K562 (cell line): ENCODE data around the gene AAK1. TPM values are rescaled to one million over a fixed set of nuclear protein-coding genes. Genes with fewer than 3 reads are reported as not detected.
A peak's percentile ranks its signal among the peaks of the same experiment; 100 is the strongest.

Experiments used
- ELF4 ChIP-seq: fragments of 450-650 bp; formaldehyde crosslinking; IDR thresholded peaks from 2 replicates; pipeline ENCODE4 v1.4.0; 2022; ENCODE audit warnings: missing genetic modification characterization
- NUFIP1 ChIP-seq: fragments of 450-650 bp; IDR thresholded peaks from 2 replicates; pipeline ENCODE4 v1.6.1; 2018; ENCODE audit not compliant: partially characterized antibody
- PML ChIP-seq: IDR thresholded peaks from 2 replicates; pipeline ENCODE4 v1.6.1; 2012; ENCODE audit warnings: low read length, inconsistent platforms
- STAG1 ChIP-seq: sonication (generic); formaldehyde crosslinking; IDR thresholded peaks from 2 replicates; pipeline ENCODE4 v1.5.0; 2020; ENCODE audit warnings: missing genetic modification reagents, borderline replicate concordance
- TRIM24 ChIP-seq, 2 experiments: fragments of 450-650 bp; IDR thresholded peaks; 2 replicates each; pipeline ENCODE4 v1.6.1; 2016
- ZNF197 ChIP-seq: fragments of 200-800 bp; sonication (Bioruptor generic); IDR thresholded peaks from 2 replicates; pipeline ENCODE4 v1.6.1; 2016; ENCODE audit warnings: low read depth, missing genetic modification characterization, missing compliant biosample characterization
- ZNF3 ChIP-seq: fragments of 250-450 bp; sonication (Bioruptor Pico); IDR thresholded peaks from 2 replicates; pipeline ENCODE4 v1.5.0; 2021; ENCODE audit warnings: mild to moderate bottlenecking, moderate library complexity
- ZNF407 ChIP-seq: fragments of 450-650 bp; IDR thresholded peaks from 2 replicates; pipeline ENCODE4 v1.6.1; 2016; ENCODE audit warnings: low read depth
- ZNF584 ChIP-seq: fragments of 200-800 bp; sonication (Bioruptor generic); IDR thresholded peaks from 2 replicates; pipeline ENCODE4 v1.6.1; 2016; ENCODE audit warnings: low read depth, mild to moderate bottlenecking, missing genetic modification characterization, missing compliant biosample characterization
- ZNF589 ChIP-seq: fragments of 200-800 bp; sonication (Bioruptor generic); IDR thresholded peaks from 2 replicates; pipeline ENCODE4 v1.6.1; 2016; ENCODE audit warnings: low read depth, missing genetic modification characterization, missing compliant biosample characterization
- polyA plus RNA-seq, 8 experiments: library from polyadenylated mRNA; depleted of rRNA in 4 of 8; stranded (reverse) in 5 of 8; unstranded in 3 of 8; fragments of >200 nt; fragmentation: Nextera tagmentation in 2 of 8; fragmentation: Illumina TruSeq in 1 of 8; extraction: Ambion mirVana in 2 of 8; extraction: Trizol in 1 of 8; gene quantifications; 2 replicates each; pipeline versions ENCODE4 v1.2.1 to v1.2.3, GENCODE V29; 2011 to 2014; ENCODE audit warnings: inconsistent platforms in 1 of 8, missing spikeins in 1 of 8
- total RNA-seq, 7 experiments: library from RNA; depleted of rRNA in 6 of 7; stranded (reverse); fragments of >200 nt in 6 of 7; fragmentation: Illumina TruSeq in 2 of 7; extraction: Trizol in 2 of 7; gene quantifications; 2 replicates each; pipeline versions ENCODE4 v1.2.1 to v1.2.3, GENCODE V29; 2011 to 2021; ENCODE audit warnings: low replicate concordance in 1 of 7
- TF ChIP-seq, protein P1 (sequence below), 2 experiments: fragments of 450-650 bp; IDR thresholded peaks; 2 replicates each; pipeline ENCODE4 v1.6.1; 2018; ENCODE audit warnings: mild to moderate bottlenecking in 2 of 2, low read depth in 1 of 2; ENCODE audit not compliant: partially characterized antibody in 2 of 2
- TF ChIP-seq, protein P2 (sequence below): fragments of 250-450 bp; sonication (Bioruptor Pico); IDR thresholded peaks from 2 replicates; pipeline ENCODE4 v1.4.0; 2020

The AAK1 gene
- total and polyA plus RNA-seq, 9 of the 15 experiments (the other 6 are each of a cell fraction or from before 2014, with no cell fraction given), result 0.89 to 17.1 (median 6.0) TPM

- TF ChIP-seq ZNF197 (0 out of 2 replicates have a peak, but pooled peaks have one; percentile 80), ZNF407 (no peak), NUFIP1 (no peak), PML (no peak), ZNF3 (CRISPR knock-in tag) (no peak), TRIM24 (IDR thresholded peaks at IDR 0.05) (peak in 1 of 2 experiments; percentile 69; a peak in 1 of 4 replicates), ZNF589 (CRISPR knock-in tag) (no peak), ZNF584 (CRISPR knock-in tag) (0 out of 2 replicates have a peak, but pooled peaks have one; percentile 46), ELF4 (CRISPR knock-in tag) (peak; percentile 97), STAG1 (no peak)
- TF ChIP-seq, protein P1, sequence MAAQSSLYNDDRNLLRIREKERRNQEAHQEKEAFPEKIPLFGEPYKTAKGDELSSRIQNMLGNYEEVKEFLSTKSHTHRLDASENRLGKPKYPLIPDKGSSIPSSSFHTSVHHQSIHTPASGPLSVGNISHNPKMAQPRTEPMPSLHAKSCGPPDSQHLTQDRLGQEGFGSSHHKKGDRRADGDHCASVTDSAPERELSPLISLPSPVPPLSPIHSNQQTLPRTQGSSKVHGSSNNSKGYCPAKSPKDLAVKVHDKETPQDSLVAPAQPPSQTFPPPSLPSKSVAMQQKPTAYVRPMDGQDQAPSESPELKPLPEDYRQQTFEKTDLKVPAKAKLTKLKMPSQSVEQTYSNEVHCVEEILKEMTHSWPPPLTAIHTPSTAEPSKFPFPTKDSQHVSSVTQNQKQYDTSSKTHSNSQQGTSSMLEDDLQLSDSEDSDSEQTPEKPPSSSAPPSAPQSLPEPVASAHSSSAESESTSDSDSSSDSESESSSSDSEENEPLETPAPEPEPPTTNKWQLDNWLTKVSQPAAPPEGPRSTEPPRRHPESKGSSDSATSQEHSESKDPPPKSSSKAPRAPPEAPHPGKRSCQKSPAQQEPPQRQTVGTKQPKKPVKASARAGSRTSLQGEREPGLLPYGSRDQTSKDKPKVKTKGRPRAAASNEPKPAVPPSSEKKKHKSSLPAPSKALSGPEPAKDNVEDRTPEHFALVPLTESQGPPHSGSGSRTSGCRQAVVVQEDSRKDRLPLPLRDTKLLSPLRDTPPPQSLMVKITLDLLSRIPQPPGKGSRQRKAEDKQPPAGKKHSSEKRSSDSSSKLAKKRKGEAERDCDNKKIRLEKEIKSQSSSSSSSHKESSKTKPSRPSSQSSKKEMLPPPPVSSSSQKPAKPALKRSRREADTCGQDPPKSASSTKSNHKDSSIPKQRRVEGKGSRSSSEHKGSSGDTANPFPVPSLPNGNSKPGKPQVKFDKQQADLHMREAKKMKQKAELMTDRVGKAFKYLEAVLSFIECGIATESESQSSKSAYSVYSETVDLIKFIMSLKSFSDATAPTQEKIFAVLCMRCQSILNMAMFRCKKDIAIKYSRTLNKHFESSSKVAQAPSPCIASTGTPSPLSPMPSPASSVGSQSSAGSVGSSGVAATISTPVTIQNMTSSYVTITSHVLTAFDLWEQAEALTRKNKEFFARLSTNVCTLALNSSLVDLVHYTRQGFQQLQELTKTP (IDR thresholded peaks at IDR 0.05; ENCODE audit: low read depth in 1 of 2, partially characterized antibody in 2 of 2), result peak in 1 of 2 experiments; percentile 96
- TF ChIP-seq, protein P2, sequence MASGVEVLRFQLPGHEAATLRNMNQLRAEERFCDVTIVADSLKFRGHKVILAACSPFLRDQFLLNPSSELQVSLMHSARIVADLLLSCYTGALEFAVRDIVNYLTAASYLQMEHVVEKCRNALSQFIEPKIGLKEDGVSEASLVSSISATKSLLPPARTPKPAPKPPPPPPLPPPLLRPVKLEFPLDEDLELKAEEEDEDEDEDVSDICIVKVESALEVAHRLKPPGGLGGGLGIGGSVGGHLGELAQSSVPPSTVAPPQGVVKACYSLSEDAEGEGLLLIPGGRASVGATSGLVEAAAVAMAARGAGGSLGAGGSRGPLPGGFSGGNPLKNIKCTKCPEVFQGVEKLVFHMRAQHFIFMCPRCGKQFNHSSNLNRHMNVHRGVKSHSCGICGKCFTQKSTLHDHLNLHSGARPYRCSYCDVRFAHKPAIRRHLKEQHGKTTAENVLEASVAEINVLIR, result no peak
Measured at GRCh38 chr2:69643602-69644505, at the start of gene AAK1 (continued).
